ENCODE data around the gene PPP2R2C. TPM values are rescaled to one million over a fixed set of nuclear protein-coding genes. Genes with fewer than 3 reads are reported as not detected.

Gene PPP2R2C
- polyA plus RNA-seq, 1 of the 3 experiments (the other 2 are of a cell fraction), result 0.21 TPM

DNA sequence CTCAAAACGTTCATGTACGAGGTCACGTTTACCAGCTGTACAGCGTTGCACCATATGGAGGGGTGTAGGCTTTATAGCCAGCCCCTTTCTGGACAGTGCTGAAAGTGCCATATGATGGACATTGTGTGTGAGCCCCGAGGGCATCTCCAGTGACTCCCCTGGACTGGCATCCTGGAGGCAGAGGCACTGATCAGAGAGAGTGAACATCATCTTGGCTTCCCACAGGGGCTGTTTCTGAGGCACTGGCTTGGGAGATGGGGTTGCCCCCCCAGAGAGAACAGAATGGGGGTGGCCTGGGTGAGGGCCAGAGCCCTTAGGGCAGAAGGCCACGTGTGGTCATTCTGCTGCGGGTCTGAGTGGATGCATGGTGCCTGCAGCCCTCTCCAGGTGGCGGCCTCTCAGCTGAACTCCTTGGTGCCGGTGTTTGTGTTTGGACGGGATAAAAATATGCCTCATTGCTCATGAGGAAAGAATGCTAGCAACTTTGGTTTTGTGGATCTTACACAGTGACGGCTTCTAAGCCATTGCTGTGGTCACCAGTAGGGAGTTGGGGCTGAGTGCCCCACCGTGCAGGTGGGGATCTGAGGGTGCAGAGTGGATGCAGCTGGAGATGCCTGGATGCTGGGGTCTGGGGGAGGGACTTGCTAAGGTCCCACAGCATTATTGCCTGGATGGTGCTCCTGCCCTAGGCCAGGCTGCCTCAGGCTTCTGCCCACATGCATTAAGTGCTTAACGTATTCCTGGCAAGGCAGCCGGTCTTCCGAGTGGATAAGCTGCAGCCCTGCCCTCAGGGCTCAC is 199.4 kb downstream of the PPP2R2C start (continued):
- TF ChIP-seq MEF2A (IDR thresholded peaks at IDR 0.05; ENCODE audit: borderline replicate concordance, low read depth), result peak; percentile 82; the same call in 1 of the 2 replicates
- TF ChIP-seq CHD2 (IDR thresholded peaks at IDR 0.05; ENCODE audit: low read length, partially characterized antibody), result no peak
- no peak for TF ChIP-seq TEAD4 (IDR thresholded peaks at IDR 0.05; ENCODE audit: borderline replicate concordance, insufficient read depth)
- no peak; the same call in 1 of the 2 replicates for TF ChIP-seq JUND (IDR thresholded peaks at IDR 0.05)
- no peak for TF ChIP-seq CTCF (IDR thresholded peaks at IDR 0.05)
- TF ChIP-seq SIN3A (IDR thresholded peaks at IDR 0.05; ENCODE audit: borderline replicate concordance, low read depth, low read length), result no peak
- TF ChIP-seq TAF1 (IDR thresholded peaks at IDR 0.05; ENCODE audit: borderline replicate concordance, low read depth, low read length), result no peak

DNA sequence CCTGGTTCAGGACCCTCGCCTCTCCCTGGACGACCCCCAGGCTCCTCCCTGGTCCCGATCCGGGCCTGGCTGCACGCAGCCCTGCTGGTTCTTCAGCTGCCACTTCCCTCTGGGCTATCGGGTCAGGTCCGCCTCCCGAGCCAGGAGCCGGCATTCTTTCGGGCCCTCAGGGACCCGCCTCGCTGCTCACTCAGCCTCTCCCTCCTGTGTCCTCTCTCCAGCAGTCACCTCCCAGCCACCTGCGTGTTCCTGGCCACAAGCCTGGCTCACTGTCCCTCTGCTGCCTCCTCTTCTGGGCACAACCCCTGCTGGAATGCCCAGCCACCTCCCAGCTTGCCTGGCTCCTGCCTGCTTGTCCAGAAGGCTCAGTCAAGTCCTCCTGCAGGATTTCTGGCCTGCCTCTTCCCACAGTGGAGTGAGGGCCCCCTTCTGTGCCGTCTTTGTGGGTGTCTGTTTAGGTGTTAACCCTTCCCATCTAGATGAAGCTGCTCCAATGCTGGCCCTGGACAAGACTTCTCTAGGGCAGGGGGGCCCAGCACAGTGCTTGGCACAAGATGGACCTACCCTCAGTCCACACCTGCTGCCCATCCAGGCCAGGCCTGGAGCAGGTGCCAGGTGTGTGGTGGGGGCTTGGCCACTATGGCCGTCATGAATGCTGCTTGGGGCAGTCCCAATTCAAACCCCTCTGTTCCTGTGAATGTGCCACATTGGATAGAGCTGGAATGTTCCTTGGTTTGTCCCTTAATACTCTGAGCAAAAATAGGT is 200.5 kb downstream of the PPP2R2C start:
- no peaks in the 10 kb centered on the region for H3F3A ChIP-seq (replicated peaks; ENCODE audit: insufficient read depth)
- H3K4me2 ChIP-seq, result no peak overlapping the region
- H3K9me3 ChIP-seq, result no peaks in the 10 kb centered on the region
- H3K4me1 ChIP-seq (ENCODE audit: control insufficient read depth in 1 of 2, insufficient read depth in 2 of 2, low read depth in 1 of 2, low read length in 1 of 2), result peaks cover 7 to 59% of the 10 kb centered on the region in 2 experiments; a peak in 3 of 4 replicates
- no peak overlapping the region for H3K9ac ChIP-seq
- H3K27ac ChIP-seq (ENCODE audit: low read depth in 2 of 2, low read length in 1 of 2), result peak overlapping the region in 1 of 2 experiments; percentile 82; a peak in 2 of 4 replicates
- peaks cover 15% of the 10 kb centered on the region; the same call in 1 of the 2 replicates for H3K79me2 ChIP-seq (ENCODE audit: insufficient read depth)
- no peak overlapping the region for H3K4me3 ChIP-seq (ENCODE audit: low read depth in 2 of 2, low read length in 1 of 2)
- peaks cover 13% of the 10 kb centered on the region for H4K20me1 ChIP-seq (ENCODE audit: insufficient read depth)
- DNase-seq, result no peak
- H3K9me2 ChIP-seq, result no peaks in the 10 kb centered on the region
- 87% methylated on average over 12 of the region's 15 CpGs for WGBS (ENCODE audit: low lambda C conversion rate)
- TF ChIP-seq USF2 (IDR thresholded peaks at IDR 0.05; ENCODE audit: borderline replicate concordance, low read depth, low read length), result no peak
- TF ChIP-seq TEAD4 (IDR thresholded peaks at IDR 0.05; ENCODE audit: borderline replicate concordance, insufficient read depth), result no peak
- TF ChIP-seq FOXM1 (IDR thresholded peaks at IDR 0.05; ENCODE audit: low read depth), result no peak
- no peak for TF ChIP-seq EZH2phosphoT487 (IDR thresholded peaks at IDR 0.05; ENCODE audit: borderline replicate concordance, low read depth)
- no peaks in the 10 kb centered on the region for H3K36me3 ChIP-seq (replicated peaks in 1 of 2; ENCODE audit: control insufficient read depth in 1 of 2, insufficient read depth in 2 of 2, low read length in 1 of 2)
- H3K27me3 ChIP-seq (ENCODE audit: insufficient read depth), result no peaks in the 10 kb centered on the region
- no peak overlapping the region for H2AFZ ChIP-seq (ENCODE audit: low read depth)
- POLR2A ChIA-PET, result interaction anchor here (1.8 kb wide), 1 partner anchor 37 kb away, joined by 6 read pairs; no protein-coding TSS in a partner anchor
- CTCF ChIA-PET, result interaction anchor here (0.7 to 37.6 kb wide), 5 partner anchors 12 to 54 kb away, joined by 3 to 1048 read pairs (median 4); no protein-coding TSS in a partner anchor

All from SK-N-SH (cell line).